MCF 10A (cell line): ENCODE results near the gene NUBPL. TPM values are rescaled to one million over a fixed set of nuclear protein-coding genes. Genes with fewer than 3 reads are reported as not detected.

ENCODE experiments used
- BruUV-seq: library from RNA; stranded (reverse); fragments of 400-500 nt; replicated peaks from 2 replicates; lab custom pipeline; 2021; lab: Mats Ljungman, UMichigan
- CTCF ChIA-PET: fragments of 300-600 bp; sonication (Branson Sonifier 250); formaldehyde crosslinking; extraction: SDS; loops from one replicate; lab custom pipeline; 2021; ENCODE audit warnings: antibody characterized with exemption, inconsistent platforms; lab: Yijun Ruan, JAX
- POLR2A ChIA-PET: fragments of 300-600, 350-650 bp; sonication (Branson Sonifier 250); formaldehyde crosslinking; extraction: SDS; loops from one replicate; lab custom pipeline; 2020; ENCODE audit warnings: antibody characterized with exemption, inconsistent platforms; lab: Yijun Ruan, JAX
- DNase-seq: peaks from one replicate; pipeline ENCODE4 v3.0.0-alpha.2; 2018; ENCODE audit not compliant: unreplicated experiment
- H3K27ac Mint-ChIP-seq: one replicate; pipeline ENCODE4 v1.8.0; 2022; ENCODE audit warnings: mild to moderate bottlenecking, low read depth, mixed read lengths; ENCODE audit not compliant: unreplicated experiment
- H3K27me3 Mint-ChIP-seq: one replicate; pipeline ENCODE4 v1.8.0; 2022; ENCODE audit warnings: mixed read lengths; ENCODE audit not compliant: insufficient read depth, unreplicated experiment
- H3K36me3 Mint-ChIP-seq: one replicate; pipeline ENCODE4 v1.8.0; 2022; ENCODE audit warnings: mild to moderate bottlenecking, moderate library complexity, mixed read lengths; ENCODE audit not compliant: insufficient read depth, unreplicated experiment
- H3K4me1 Mint-ChIP-seq: one replicate; pipeline ENCODE4 v1.8.0; 2022; ENCODE audit warnings: mixed read lengths; ENCODE audit not compliant: insufficient read depth, unreplicated experiment
- H3K4me3 Mint-ChIP-seq: one replicate; pipeline ENCODE4 v1.8.0; 2022; ENCODE audit warnings: mild to moderate bottlenecking, moderate library complexity, mixed read lengths; ENCODE audit not compliant: unreplicated experiment
- H3K9me3 Mint-ChIP-seq: one replicate; pipeline ENCODE4 v1.8.0; 2022; ENCODE audit warnings: mixed read lengths; ENCODE audit not compliant: unreplicated experiment
- CTCF ChIP-seq: fragments of 200-600 bp; IDR thresholded peaks from one replicate; pipeline ENCODE4 v1.8.0; 2022; ENCODE audit warnings: antibody characterized with exemption, mild to moderate bottlenecking; ENCODE audit not compliant: unreplicated experiment
- intact Hi-C: fragments of 100-400 bp; cut with micrococcal nuclease; formaldehyde crosslinking; loops from 2 replicates; pipeline ENCODE4 v1.14.1; 2022
- total RNA-seq: library from RNA; stranded (reverse); gene quantifications from 2 replicates; pipeline ENCODE4 v1.2.3, GENCODE V29; 2022

NUBPL gene
- total RNA-seq, 1 experiment from 2014 or later: 12.3 TPM

DNA sequence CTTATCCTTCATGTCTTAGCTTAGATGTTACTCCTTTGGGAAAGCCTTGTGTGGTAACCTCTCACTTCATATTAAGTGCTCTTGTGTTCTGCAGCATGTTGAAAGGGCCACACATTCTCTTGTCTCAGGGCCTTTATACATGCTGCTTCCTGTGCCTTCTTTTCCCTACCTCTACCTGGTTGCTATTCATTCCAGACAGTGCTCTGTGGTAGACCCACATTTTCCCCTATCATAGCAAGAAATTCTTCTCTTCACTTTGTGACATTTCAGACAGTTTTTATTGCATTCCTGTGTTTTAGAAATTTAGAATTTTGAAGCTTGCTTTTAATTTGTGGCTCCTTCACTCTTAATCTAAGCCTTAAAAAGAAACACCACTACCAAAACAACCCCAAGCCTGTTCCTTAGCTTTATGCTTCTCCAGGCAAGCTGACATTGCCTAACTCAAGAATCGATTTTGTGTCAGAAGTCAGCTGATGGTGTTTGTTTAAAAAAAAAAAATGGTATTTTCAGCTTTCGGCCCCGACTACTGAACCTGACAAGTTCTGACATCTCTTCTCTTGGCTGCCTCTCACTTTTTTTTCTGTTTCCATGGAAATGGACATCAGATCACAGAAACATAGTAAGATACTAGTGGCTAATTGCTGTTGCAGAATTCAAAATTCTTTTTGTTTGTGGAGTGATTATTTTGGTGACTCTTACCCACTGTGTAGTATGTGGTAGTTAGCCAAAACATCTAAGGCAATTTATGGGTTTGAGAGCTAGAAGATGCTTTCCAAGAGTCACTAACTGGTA, 156.3 kb downstream of the NUBPL start:
- CTCF ChIA-PET: interaction anchor here (0.6 kb wide), 1 partner anchor 813 kb away, joined by 3 read pairs; no protein-coding TSS in a partner anchor
- no peaks in the 10 kb centered on the region for H3K27me3 Mint-ChIP-seq
- intact Hi-C loops: no loop called here
- no peak overlapping the region for H3K27ac Mint-ChIP-seq
- POLR2A ChIA-PET: interaction anchor here (0.6 kb wide), 2 partner anchors 12 to 42 kb away, joined by 3 read pairs; no protein-coding TSS in a partner anchor
- H3K36me3 Mint-ChIP-seq: no peaks in the 10 kb centered on the region
- TF ChIP-seq CTCF: no peak
- no peaks in the 10 kb centered on the region for H3K4me1 Mint-ChIP-seq
- BruUV-seq: no TSS peak
- no peak for DNase-seq
- no peaks in the 10 kb centered on the region for H3K9me3 Mint-ChIP-seq
- no peak overlapping the region for H3K4me3 Mint-ChIP-seq

GRCh38 chr14:31718585-31718984, 157.4 kb downstream of the NUBPL start:
- intact Hi-C loops: no loop called here
- no peak overlapping the region for H3K4me3 Mint-ChIP-seq
- no peaks in the 10 kb centered on the region for H3K27me3 Mint-ChIP-seq
- no peak overlapping the region for H3K27ac Mint-ChIP-seq
- no peaks in the 10 kb centered on the region for H3K4me1 Mint-ChIP-seq
- POLR2A ChIA-PET: no interaction called here
- CTCF ChIA-PET: interaction anchor here (0.7 to 1.1 kb wide), 2 partner anchors 9 to 32 kb away, joined by 3 to 4 read pairs; no protein-coding TSS in a partner anchor
- no peaks in the 10 kb centered on the region for H3K9me3 Mint-ChIP-seq
- TF ChIP-seq CTCF: no peak
- no TSS peak for BruUV-seq
- no peak for DNase-seq
- H3K36me3 Mint-ChIP-seq: no peaks in the 10 kb centered on the region

DNA sequence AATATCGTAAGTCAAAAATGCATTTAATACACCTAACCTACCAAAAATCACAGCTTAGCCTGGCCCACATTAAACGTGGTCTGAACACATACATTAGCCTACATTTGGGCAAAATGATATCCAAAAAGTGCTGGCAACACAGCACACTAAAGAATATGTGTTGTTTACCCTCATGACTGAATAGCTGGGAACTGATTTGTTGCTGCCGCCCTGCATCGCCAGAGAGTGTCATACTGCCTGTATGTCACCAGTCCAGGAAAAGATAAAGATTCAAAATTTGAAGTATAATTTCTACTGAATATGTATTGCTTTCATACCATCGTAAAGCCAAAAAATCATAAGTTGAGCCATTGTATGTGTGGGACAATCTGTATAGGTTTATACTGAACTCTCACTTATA, 157.8 kb downstream of the NUBPL start:
- no peak overlapping the region for H3K4me3 Mint-ChIP-seq
- CTCF ChIA-PET: interaction anchor here (0.7 to 1.1 kb wide), 2 partner anchors 9 to 33 kb away, joined by 3 to 4 read pairs; no protein-coding TSS in a partner anchor
- H3K27me3 Mint-ChIP-seq: no peaks in the 10 kb centered on the region
- no peak for DNase-seq
- no peak overlapping the region for H3K27ac Mint-ChIP-seq
- intact Hi-C loops: no loop called here
- no peak for TF ChIP-seq CTCF
- POLR2A ChIA-PET: no interaction called here
- no peaks in the 10 kb centered on the region for H3K9me3 Mint-ChIP-seq
- no peaks in the 10 kb centered on the region for H3K36me3 Mint-ChIP-seq
- BruUV-seq: no TSS peak
- no peaks in the 10 kb centered on the region for H3K4me1 Mint-ChIP-seq

DNA sequence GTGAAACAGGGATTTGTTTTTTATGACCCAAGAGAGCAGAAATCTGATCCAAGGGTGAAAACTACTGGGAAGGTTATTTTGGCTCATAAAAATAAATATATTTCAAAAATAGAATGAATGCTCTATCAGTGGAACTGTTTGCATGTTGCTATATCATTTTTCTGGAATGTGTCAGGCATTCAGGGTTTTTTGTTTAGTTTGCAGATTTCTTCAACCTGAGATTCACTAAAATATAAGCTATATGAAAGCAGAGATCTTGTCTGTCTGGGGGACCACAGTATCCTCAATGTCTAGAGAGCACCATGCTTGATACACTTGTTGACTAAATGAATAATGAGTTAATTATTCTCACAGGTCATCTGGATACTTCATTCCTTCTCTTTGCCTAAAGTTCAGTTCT, 165.1 kb downstream of the NUBPL start:
- BruUV-seq: no TSS peak
- Mint-ChIP-seq H3K36me3 (no peaks in the 10 kb centered on the region), H3K4me1 (no peaks in the 10 kb centered on the region), H3K27ac (no peak overlapping the region), H3K27me3 (no peaks in the 10 kb centered on the region), H3K9me3 (no peaks in the 10 kb centered on the region), H3K4me3 (no peak overlapping the region)
- no peak for DNase-seq
- CTCF ChIA-PET: interaction anchor here (0.5 to 0.6 kb wide), 2 partner anchors 179 to 225 kb away, joined by 3 to 4 read pairs; no protein-coding TSS in a partner anchor
- POLR2A ChIA-PET: no interaction called here
- TF ChIP-seq CTCF: no peak
- intact Hi-C loops: no loop called here
